Cardiac muscle cell (in vitro differentiated cells and primary cell): ENCODE results near the gene TTPAL. TPM values are rescaled to one million over a fixed set of nuclear protein-coding genes. Genes with fewer than 3 reads are reported as not detected.

Experiments
- DNase-seq, 2 donors: peaks; one replicate each; pipeline versions ENCODE4 v3.0.0 to v3.0.0-alpha.2; 2010 to 2017; ENCODE audit warnings: low read depth in 1 of 2, low spot score in 1 of 2
- H3K27ac ChIP-seq: fragments of 200-600 bp; sonication (generic); 2 replicates; pipeline ENCODE4 v1.5.1; 2016
- H3K27me3 ChIP-seq: fragments of 200-600 bp; sonication (generic); 2 replicates; pipeline ENCODE4 v1.6.0; 2016; ENCODE audit warnings: control low read depth
- H3K36me3 ChIP-seq: fragments of 200-600 bp; sonication (generic); 2 replicates; pipeline ENCODE4 v1.5.1; 2016; ENCODE audit warnings: control low read depth
- H3K4me1 ChIP-seq: fragments of 200-600 bp; sonication (generic); 2 replicates; pipeline ENCODE4 v1.8.1; 2017; ENCODE audit warnings: low read depth, mild to moderate bottlenecking, mixed run types
- H3K4me3 ChIP-seq: fragments of 200-600 bp; sonication (generic); 2 replicates; pipeline ENCODE4 v1.5.1; 2016; ENCODE audit warnings: mild to moderate bottlenecking
- H3K9me3 ChIP-seq: fragments of 200-600 bp; sonication (generic); 2 replicates; pipeline ENCODE4 v1.5.1; 2017; ENCODE audit warnings: low read depth, mild to moderate bottlenecking, control low read depth
- CTCF ChIP-seq: IDR thresholded peaks from 2 replicates; pipeline ENCODE4 v1.5.1; 2012; ENCODE audit warnings: low read depth, mild to moderate bottlenecking, low read length
- polyA plus RNA-seq: library from polyadenylated mRNA; unstranded; fragments of >200 nt; fragmentation: Nextera tagmentation; extraction: Ambion mirVana; gene quantifications from 2 replicates; pipeline ENCODE4 v1.2.1, GENCODE V29; 2016
- total RNA-seq: library from RNA; depleted of rRNA; stranded (reverse); fragments of >200 nt; gene quantifications from 2 replicates; pipeline ENCODE4 v1.2.3, GENCODE V29; 2016

TTPAL gene
- total and polyA plus RNA-seq, 2 experiments from 2014 or later: 6.1 to 9.8 TPM

GRCh38 chr20:44483112-44483511 lies 7.4 kb downstream of the TTPAL start:
- Histone ChIP-seq H3K27me3 (no peaks in the 10 kb centered on the region), H3K36me3 (peaks cover 24% of the 10 kb centered on the region), H3K4me3 (no peak overlapping the region), H3K27ac (no peak overlapping the region), H3K9me3 (no peaks in the 10 kb centered on the region), H3K4me1 (no peaks in the 10 kb centered on the region)
- no peak for TF ChIP-seq CTCF
- DNase-seq: no peak

GRCh38 chr20:44485078-44485829 lies 9.6 kb downstream of the TTPAL start:
- Histone ChIP-seq H3K27ac (no peak overlapping the region), H3K4me3 (no peak overlapping the region), H3K27me3 (no peaks in the 10 kb centered on the region), H3K4me1 (no peaks in the 10 kb centered on the region), H3K9me3 (no peaks in the 10 kb centered on the region), H3K36me3 (peaks cover 38% of the 10 kb centered on the region)
- DNase-seq: no peak
- TF ChIP-seq CTCF: no peak

- no peaks in the 10 kb centered on the region for H3K27me3 ChIP-seq
- DNase-seq: no peak
- no peak overlapping the region for H3K4me3 ChIP-seq
- no peaks in the 10 kb centered on the region for H3K4me1 ChIP-seq
- no peaks in the 10 kb centered on the region for H3K9me3 ChIP-seq
- H3K36me3 ChIP-seq: peaks cover 38% of the 10 kb centered on the region
- TF ChIP-seq CTCF: no peak
- no peak overlapping the region for H3K27ac ChIP-seq
Measured at GRCh38 chr20:44485830-44486198, 10.1 kb downstream of the TTPAL start.

GRCh38 chr20:44488551-44488950 lies 12.9 kb downstream of the TTPAL start:
- Histone ChIP-seq H3K4me3 (no peak overlapping the region), H3K36me3 (peaks cover 33% of the 10 kb centered on the region), H3K9me3 (no peaks in the 10 kb centered on the region), H3K27me3 (no peaks in the 10 kb centered on the region), H3K27ac (no peak overlapping the region), H3K4me1 (no peaks in the 10 kb centered on the region)
- no peak for DNase-seq
- no peak for TF ChIP-seq CTCF

- Histone ChIP-seq H3K27me3 (no peaks in the 10 kb centered on the region), H3K4me1 (no peaks in the 10 kb centered on the region), H3K27ac (no peak overlapping the region), H3K36me3 (peaks cover 32% of the 10 kb centered on the region), H3K4me3 (no peak overlapping the region), H3K9me3 (no peaks in the 10 kb centered on the region)
- DNase-seq: no peak
- no peak for TF ChIP-seq CTCF
Measured at GRCh38 chr20:44489223-44489622, 13.5 kb downstream of the TTPAL start.

GRCh38 chr20:44489931-44490330 lies 14.3 kb downstream of the TTPAL start:
- H3K4me1 ChIP-seq: no peaks in the 10 kb centered on the region
- peaks cover 30% of the 10 kb centered on the region for H3K36me3 ChIP-seq
- no peak for DNase-seq
- H3K4me3 ChIP-seq: no peak overlapping the region
- no peaks in the 10 kb centered on the region for H3K9me3 ChIP-seq
- TF ChIP-seq CTCF: no peak
- no peak overlapping the region for H3K27ac ChIP-seq
- no peaks in the 10 kb centered on the region for H3K27me3 ChIP-seq
